Endothelial cell of umbilical vein (primary cell): Measurements from ENCODE around the gene TRAF7. TPM values are rescaled to one million over a fixed set of nuclear protein-coding genes. Genes with fewer than 3 reads are reported as not detected.

Experiments
- BruUV-seq: library from RNA; stranded (reverse); fragments of 400-500 nt; replicated peaks from 2 replicates; lab custom pipeline; 2021; lab: Mats Ljungman, UMichigan
- CTCF ChIA-PET: fragments of 300-600, 350-600 bp; sonication (Branson Sonifier 250); formaldehyde crosslinking; loops from one replicate; lab custom pipeline; 2021; ENCODE audit warnings: antibody characterized with exemption, inconsistent platforms; lab: Charles Lee
- POLR2A ChIA-PET: fragments of 300-600, 350-600 bp; sonication (Branson Sonifier 250); formaldehyde crosslinking; loops from one replicate; lab custom pipeline; 2021; ENCODE audit warnings: antibody characterized with exemption, inconsistent platforms; lab: Charles Lee
- DNase-seq: peaks from one replicate; pipeline ENCODE4 v3.0.0-alpha.2; 2011; ENCODE audit warnings: low read depth, low spot score
- FAIRE-seq: peaks from 2 replicates; lab custom pipeline; 2011; peaks lifted over from hg19 to GRCh38; lab: Jason Lieb, UNC
- H2AFZ ChIP-seq: 2 replicates; pipeline ENCODE4 v1.6.0; 2012; ENCODE audit warnings: low read depth, low read length, control low read depth, inconsistent platforms
- H3K27ac ChIP-seq: 2 replicates; pipeline ENCODE4 v1.5.1; 2011; ENCODE audit warnings: low read depth, mild to moderate bottlenecking, control low read depth, low read length, moderate library complexity; ENCODE audit not compliant: insufficient read depth
- H3K27me3 ChIP-seq, 2 experiments: 2 replicates each; pipeline versions ENCODE4 v1.6.0 to v1.6.1; 2011; ENCODE audit warnings: low read length in 2 of 2, mixed read lengths in 1 of 2; ENCODE audit not compliant: control insufficient read depth in 2 of 2, insufficient read depth in 2 of 2
- H3K36me3 ChIP-seq, 2 experiments: 2 replicates in 1 of 2; 3 replicates in 1 of 2; pipeline ENCODE4 v1.5.1; 2011; ENCODE audit warnings: low read length in 2 of 2, mild to moderate bottlenecking in 1 of 2, moderate library complexity in 1 of 2; ENCODE audit not compliant: control insufficient read depth in 2 of 2, insufficient read depth in 2 of 2; ENCODE audit errors: extremely low read depth in 1 of 2
- H3K4me1 ChIP-seq: 3 replicates; pipeline ENCODE4 v1.5.1; 2011; ENCODE audit warnings: mild to moderate bottlenecking, low read length; ENCODE audit not compliant: control insufficient read depth, insufficient read depth; ENCODE audit errors: extremely low read depth
- H3K4me2 ChIP-seq: 2 replicates; pipeline ENCODE4 v1.6.1; 2011; ENCODE audit warnings: low read length, control low read depth, mixed read lengths; ENCODE audit not compliant: insufficient read depth
- H3K4me3 ChIP-seq, 3 experiments: fragments of 200-600 bp in 1 of 3; sonication (generic), shearing (Covaris generic) in 1 of 3; replicated peaks in 1 of 3; 2 replicates each; pipeline ENCODE4 v1.5.1; 2011 to 2016; ENCODE audit warnings: control low read depth in 3 of 3, low read length in 3 of 3, mild to moderate bottlenecking in 2 of 3, inconsistent platforms in 1 of 3, low read depth in 1 of 3, moderate library complexity in 1 of 3; ENCODE audit not compliant: insufficient read depth in 1 of 3
- H3K79me2 ChIP-seq: 2 replicates; pipeline ENCODE4 v1.6.0; 2012; ENCODE audit warnings: low read length, inconsistent platforms; ENCODE audit not compliant: control insufficient read depth, insufficient read depth
- H3K9ac ChIP-seq: replicated peaks from 2 replicates; pipeline ENCODE3; 2011; ENCODE audit warnings: low read length, control low read depth; ENCODE audit not compliant: insufficient read depth; ENCODE audit errors: extremely low read depth
- H3K9me1 ChIP-seq: replicated peaks from 3 replicates; pipeline ENCODE4 v1.6.0; 2011; ENCODE audit warnings: mild to moderate bottlenecking, low read length; ENCODE audit not compliant: control insufficient read depth, insufficient read depth; ENCODE audit errors: extremely low read depth
- H3K9me3 ChIP-seq: replicated peaks from 2 replicates; pipeline ENCODE4 v1.5.1; 2012; ENCODE audit warnings: low read length, inconsistent platforms; ENCODE audit not compliant: control insufficient read depth, insufficient read depth
- H4K20me1 ChIP-seq: replicated peaks from 2 replicates; pipeline ENCODE3; 2011; ENCODE audit warnings: mild to moderate bottlenecking, low read length; ENCODE audit not compliant: control insufficient read depth, insufficient read depth; ENCODE audit errors: extremely low read depth
- CTCF ChIP-seq, 2 donors: IDR thresholded peaks; 1 replicate in 1 of 2; 2 replicates in 1 of 2; pipeline ENCODE4 v1.5.1; 2011; ENCODE audit warnings: low read length in 2 of 2, mild to moderate bottlenecking in 2 of 2, moderate library complexity in 2 of 2, control low read depth in 1 of 2, inconsistent platforms in 1 of 2, low read depth in 1 of 2; ENCODE audit not compliant: insufficient read depth in 1 of 2; ENCODE audit errors: extremely low read depth in 1 of 2
- EZH2 ChIP-seq: IDR thresholded peaks from 2 replicates; pipeline ENCODE4 v1.6.1; 2012; ENCODE audit warnings: borderline replicate concordance, low read depth, mild to moderate bottlenecking, moderate library complexity, low read length, inconsistent platforms; ENCODE audit not compliant: severe bottlenecking
- FOS ChIP-seq: IDR thresholded peaks from 2 replicates; pipeline ENCODE4 v1.6.1; 2011; ENCODE audit warnings: mild to moderate bottlenecking, low read length, moderate library complexity, borderline replicate concordance; ENCODE audit not compliant: insufficient read depth
- GATA2 ChIP-seq: IDR thresholded peaks from 2 replicates; pipeline ENCODE4 v1.7.0; 2011; ENCODE audit warnings: low read depth, mild to moderate bottlenecking, moderate library complexity, mixed read lengths, low read length; ENCODE audit not compliant: insufficient read length, insufficient read depth
- JUN ChIP-seq: IDR thresholded peaks from 2 replicates; pipeline ENCODE4 v1.6.1; 2011; ENCODE audit warnings: borderline replicate concordance, low read depth; ENCODE audit not compliant: insufficient read length, insufficient read depth
- MAX ChIP-seq: IDR thresholded peaks from 2 replicates; pipeline ENCODE4 v1.6.1; 2011; ENCODE audit not compliant: insufficient read depth, insufficient read length
- MYC ChIP-seq: IDR thresholded peaks from one replicate; pipeline ENCODE4 v1.6.1; 2011; ENCODE audit warnings: mild to moderate bottlenecking, low read depth, low read length
- POLR2A ChIP-seq: IDR thresholded peaks from 2 replicates; pipeline ENCODE4 v1.6.1; 2012; ENCODE audit warnings: low read depth, mild to moderate bottlenecking, control low read depth, low read length
- POLR2AphosphoS5 ChIP-seq: IDR thresholded peaks from 2 replicates; pipeline ENCODE4 v1.6.1; 2012; ENCODE audit warnings: low read depth, mild to moderate bottlenecking, control low read depth, low read length, moderate library complexity; ENCODE audit not compliant: insufficient read depth
- dilution Hi-C: fragments of 300-500 bp; cut with MboI; formaldehyde crosslinking; loops from one replicate; pipeline ENCODE4 v1.15.0; 2019; ENCODE audit warnings: low sequenced_read_pairs; ENCODE audit not compliant: extremely low pct_ligation_motif_present
- intact Hi-C: fragments of 100-400 bp; cut with micrococcal nuclease; formaldehyde crosslinking; loops from one replicate; pipeline ENCODE4 v1.10.0; 2022
- polyA plus RNA-seq, 4 experiments: library from polyadenylated mRNA; depleted of rRNA in 3 of 4; stranded (reverse) in 3 of 4; unstranded in 1 of 4; fragments of >200 nt; gene quantifications; 2 replicates each; pipeline versions ENCODE4 v1.2.1 to v1.2.3, GENCODE V29; 2011 to 2012; ENCODE audit warnings: missing spikeins in 1 of 4
- total RNA-seq: library from RNA; stranded (reverse); gene quantifications from 2 replicates; pipeline ENCODE4 v1.2.3, GENCODE V29; 2021

TRAF7 gene
- total and polyA plus RNA-seq, 2 donors (not counting 3 experiments of a cell fraction or from before 2014, with no cell fraction given) = 141 to 175 TPM

GRCh38 chr16:2160915-2161551 lies 5.5 kb downstream of the TRAF7 start:
- Histone ChIP-seq H3K9me1 (no peaks in the 10 kb centered on the region), H3K9me3 (no peaks in the 10 kb centered on the region), H3K79me2 (peaks cover 87% of the 10 kb centered on the region), H3K27me3 (no peaks in the 10 kb centered on the region), H3K4me1 (peaks cover 29% of the 10 kb centered on the region), H4K20me1 (no peaks in the 10 kb centered on the region), H3K27ac (no peak overlapping the region), H3K36me3 (peaks cover 0 to 9% of the 10 kb centered on the region in 2 experiments), H3K4me3 (no peak overlapping the region), H3K9ac (no peak overlapping the region), H3K4me2 (no peak overlapping the region), H2AFZ (no peak overlapping the region)
- dilution Hi-C loops = loop anchor here (25.0 kb wide), 1 partner anchor 124 kb away; the partner anchor contains the start of genes NHERF2, NTHL1 and TSC2
- intact Hi-C loops = no loop called here
- FAIRE-seq (no peak), DNase-seq (no peak)
- no TSS peak for BruUV-seq
- TF ChIP-seq JUN = no peak
- TF ChIP-seq GATA2 = no peak
- no peak for TF ChIP-seq MAX
- TF ChIP-seq MYC = no peak
- TF ChIP-seq CTCF (IDR thresholded peaks at IDR 0.05; ENCODE audit: extremely low read depth in 1 of 2, insufficient read depth in 1 of 2, low read depth in 1 of 2, low read length in 2 of 2) = no peak
- TF ChIP-seq POLR2A = no peak
- no peak for TF ChIP-seq POLR2AphosphoS5
- TF ChIP-seq EZH2 = no peak
- no peak for TF ChIP-seq FOS
- ChIA-PET POLR2A (interaction anchor here (0.6 kb wide), 1 partner anchor 9 kb away, joined by 4 read pairs; no protein-coding TSS in a partner anchor), CTCF (interaction anchor here (1.4 kb wide), 1 partner anchor 20 kb away, joined by 3 read pairs; no protein-coding TSS in a partner anchor)
